T-cell (primary cell): ENCODE measurements around the gene ZW10. TPM values are rescaled to one million over a fixed set of nuclear protein-coding genes. Genes with fewer than 3 reads are reported as not detected.
A peak's percentile ranks its signal among the peaks of the same experiment; 100 is the strongest.
"Not testable (repeated sequence)": the region's sequence is repeated elsewhere in the genome, so short reads cannot be mapped to it uniquely, and the experiment has no call there.

Source experiments
- ATAC-seq, 4 experiments: fragments of 200-7000 bp in 3 of 4; fragments of 150-1000 bp in 1 of 4; cut with Tn5 transposase; replicated peaks in 1 of 4; 1 replicate in 3 of 4; 2 replicates in 1 of 4; pipeline ENCODE4 v1.10.0; 2021; ENCODE audit warnings: moderate library complexity in 3 of 4, mild to moderate bottlenecking in 2 of 4, moderate number of reproducible peaks in 1 of 4
- CTCF ChIA-PET, 2 donors: fragments of 300-600 bp; sonication (Branson Sonifier 250); formaldehyde crosslinking; loops; one replicate each; lab custom pipeline; 2022; ENCODE audit warnings: antibody characterized with exemption in 2 of 2; lab: Charles Lee
- POLR2A ChIA-PET, 2 donors: fragments of 300-600 bp; sonication (Branson Sonifier 250); formaldehyde crosslinking; loops; one replicate each; lab custom pipeline; 2022; ENCODE audit warnings: antibody characterized with exemption in 2 of 2; lab: Charles Lee
- DNase-seq, 35 experiments: peaks; one replicate each; pipeline versions ENCODE4 v3.0.0 to v3.0.0-alpha.2; 2013 to 2023
- H3K27ac ChIP-seq: one replicate; pipeline ENCODE4 v1.5.1; 2013; ENCODE audit warnings: low read length
- H3K27me3 ChIP-seq, 2 experiments: replicated peaks in 1 of 2; 1 replicate in 1 of 2; 2 replicates in 1 of 2; pipeline versions ENCODE4 v1.6.1 to v1.7.0; 2013; ENCODE audit warnings: low read length in 1 of 2, mixed read lengths in 1 of 2; ENCODE audit not compliant: control insufficient read depth in 2 of 2, insufficient read depth in 2 of 2; ENCODE audit errors: extremely low read depth in 1 of 2
- H3K36me3 ChIP-seq, 2 donors: 1 replicate in 1 of 2; 2 replicates in 1 of 2; pipeline versions ENCODE4 v1.6.1 to v1.7.0; 2013; ENCODE audit warnings: low read length in 1 of 2; ENCODE audit not compliant: control insufficient read depth in 2 of 2, insufficient read depth in 1 of 2; ENCODE audit errors: extremely low read depth in 1 of 2
- H3K4me1 ChIP-seq, 2 experiments: 1 replicate in 1 of 2; 2 replicates in 1 of 2; pipeline versions ENCODE4 v1.6.1 to v1.7.0; 2013; ENCODE audit warnings: low read length in 2 of 2, mixed read lengths in 1 of 2; ENCODE audit not compliant: insufficient read depth in 2 of 2, control insufficient read depth in 1 of 2; ENCODE audit errors: extremely low read depth in 1 of 2
- H3K4me3 ChIP-seq, 2 donors: 1 replicate in 1 of 2; 2 replicates in 1 of 2; pipeline versions ENCODE4 v1.5.1 to v1.7.0; 2013; ENCODE audit warnings: mild to moderate bottlenecking in 2 of 2, low read length in 1 of 2, moderate library complexity in 1 of 2; ENCODE audit not compliant: control insufficient read depth in 1 of 2; ENCODE audit errors: extremely low read depth in 1 of 2
- H3K9me3 ChIP-seq: 2 replicates; pipeline ENCODE4 v1.7.0; 2013
- H3K27ac Mint-ChIP-seq, 2 donors: one replicate each; pipeline ENCODE4 v1.8.0; 2020 to 2021; ENCODE audit warnings: mild to moderate bottlenecking in 2 of 2, mixed read lengths in 2 of 2
- H3K27me3 Mint-ChIP-seq, 2 donors: one replicate each; pipeline ENCODE4 v1.8.0; 2021 to 2022; ENCODE audit warnings: mixed read lengths in 2 of 2
- H3K36me3 Mint-ChIP-seq: one replicate; pipeline ENCODE4 v1.8.0; 2021; ENCODE audit warnings: mixed read lengths
- H3K4me1 Mint-ChIP-seq, 3 donors: one replicate each; pipeline ENCODE4 v1.8.0; 2020 to 2022; ENCODE audit warnings: mixed read lengths in 3 of 3, mild to moderate bottlenecking in 1 of 3
- H3K4me3 Mint-ChIP-seq, 3 donors: one replicate each; pipeline ENCODE4 v1.8.0; 2020 to 2022; ENCODE audit warnings: mild to moderate bottlenecking in 3 of 3, mixed read lengths in 3 of 3, moderate library complexity in 3 of 3
- H3K9me3 Mint-ChIP-seq, 3 donors: one replicate each; pipeline ENCODE4 v1.8.0; 2020 to 2022; ENCODE audit warnings: mixed read lengths in 3 of 3
- WGBS: methylation state at CpG from one replicate; pipeline ENCODE4 v1.1.5; 2013; ENCODE audit warnings: missing lambda C conversion rate; ENCODE audit not compliant: insufficient coverage; 5-methylcytosine and 5-hydroxymethylcytosine counted together
- total RNA-seq, 35 experiments: library from RNA in 6 of 35; stranded (reverse) in 6 of 35; fragments of 120-200 nt in 1 of 35; gene quantifications; one replicate each; pipeline versions ENCODE4 v1.2.1 to v1.2.4 and lab custom pipeline; 2013 to 2026

ZW10 gene
- total RNA-seq, 5 donors from 2014 or later (not counting 1 experiment from before 2014, with no cell fraction given) = 6.7 to 8.7 (median 8.4) TPM

DNA sequence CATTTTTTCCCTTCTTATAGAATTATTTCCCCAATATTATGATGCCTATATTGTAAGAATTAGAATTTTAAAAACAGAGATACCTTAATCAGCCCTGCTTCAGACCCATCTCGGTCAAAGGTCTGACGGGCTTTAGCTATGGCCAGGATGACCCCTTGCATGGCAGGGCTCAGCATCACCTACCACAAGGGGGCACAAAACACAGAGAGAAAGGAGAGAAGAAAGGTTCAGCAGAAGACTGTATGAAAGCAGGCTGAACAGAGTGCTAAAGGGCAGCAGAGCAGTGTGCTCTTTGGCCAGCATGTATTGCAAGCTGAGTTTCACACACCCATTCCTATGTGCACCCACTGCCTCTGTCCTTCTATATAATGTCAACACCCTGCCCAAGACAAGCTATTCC lies 32.9 kb upstream of the ZW10 start:
- no peak for ATAC-seq
- Histone ChIP-seq H3K36me3 (peaks cover 15 to 61% of the 10 kb centered on the region in 2 donors), H3K27me3 (no peaks in the 10 kb centered on the region), H3K9me3 (no peaks in the 10 kb centered on the region), H3K4me3 (no peak overlapping the region), H3K27ac (no peak overlapping the region), H3K4me1 (no peaks in the 10 kb centered on the region)
- Mint-ChIP-seq H3K9me3 (no peaks in the 10 kb centered on the region), H3K4me1 (no peaks in the 10 kb centered on the region), H3K27me3 (no peaks in the 10 kb centered on the region), H3K27ac (no peak overlapping the region), H3K36me3 (peaks cover 61% of the 10 kb centered on the region), H3K4me3 (no peak overlapping the region)
- peak in 1 of 35 experiments; percentile 14 for DNase-seq
- ChIA-PET POLR2A (no interaction called here), CTCF (interaction anchor here (0.7 to 1.5 kb wide), 5 partner anchors 9 to 454 kb away, joined by 3 to 5 read pairs (median 4); no protein-coding TSS in a partner anchor)
- no CpG with 5 or more reads among the region's 2 CpGs for WGBS

DNA sequence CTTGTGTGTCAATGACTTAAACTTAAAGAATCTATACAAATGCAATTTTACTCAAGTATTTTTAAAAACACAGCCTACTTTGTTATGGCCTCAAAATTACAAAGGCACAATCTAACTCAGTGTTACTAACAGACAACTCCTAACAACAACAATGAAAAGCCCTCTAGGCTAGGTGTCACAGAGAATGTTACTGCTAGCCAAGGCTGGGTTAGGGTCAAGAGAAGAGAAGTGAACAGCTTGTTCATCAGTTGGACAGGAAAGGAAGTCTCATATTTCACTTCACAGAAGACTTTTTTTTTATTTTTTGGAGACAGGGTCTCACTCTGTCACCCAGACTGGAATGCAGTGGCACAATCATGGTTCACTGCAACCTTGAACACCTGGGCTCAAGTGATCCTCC lies 32.1 kb upstream of the ZW10 start:
- Mint-ChIP-seq H3K4me3 (no peak overlapping the region), H3K36me3 (peaks cover 61% of the 10 kb centered on the region), H3K9me3 (no peaks in the 10 kb centered on the region), H3K4me1 (no peaks in the 10 kb centered on the region), H3K27ac (no peak overlapping the region), H3K27me3 (no peaks in the 10 kb centered on the region)
- Histone ChIP-seq H3K9me3 (no peaks in the 10 kb centered on the region), H3K27ac (no peak overlapping the region), H3K4me3 (no peak overlapping the region), H3K27me3 (no peaks in the 10 kb centered on the region), H3K4me1 (no peaks in the 10 kb centered on the region), H3K36me3 (peaks cover 15 to 64% of the 10 kb centered on the region in 2 donors)
- POLR2A ChIA-PET = no interaction called here
- no peak for DNase-seq
- CTCF ChIA-PET = interaction anchor here in 1 of 2 donors (0.7 kb wide), 1 partner anchor 454 kb away, joined by 5 read pairs; no protein-coding TSS in a partner anchor
- no peak for ATAC-seq

DNA sequence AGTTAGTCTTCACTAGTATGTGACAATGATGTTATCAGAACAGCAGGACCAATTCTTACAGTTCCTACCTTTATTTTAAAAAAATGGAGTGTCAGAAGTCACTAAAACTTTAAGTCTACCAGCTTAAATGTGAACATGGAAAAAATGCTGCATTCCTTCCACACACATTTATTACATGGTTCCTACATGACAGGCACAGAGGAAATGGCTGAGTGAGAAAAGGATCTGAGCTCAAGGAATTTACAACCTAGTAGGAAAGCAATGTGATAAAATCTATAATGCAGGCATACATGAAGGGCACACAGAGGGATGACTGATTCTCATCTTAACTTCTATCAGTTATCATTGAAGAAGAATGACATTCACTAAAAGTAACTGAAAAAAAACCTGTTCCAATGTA lies 29.1 kb upstream of the ZW10 start:
- Histone ChIP-seq H3K4me1 (no peaks in the 10 kb centered on the region), H3K9me3 (no peaks in the 10 kb centered on the region), H3K27me3 (no peaks in the 10 kb centered on the region), H3K36me3 (peaks cover 7 to 57% of the 10 kb centered on the region in 2 donors), H3K27ac (no peak overlapping the region), H3K4me3 (no peak overlapping the region)
- Mint-ChIP-seq H3K9me3 (no peaks in the 10 kb centered on the region), H3K36me3 (peaks cover 54% of the 10 kb centered on the region), H3K27me3 (no peaks in the 10 kb centered on the region), H3K4me1 (no peaks in the 10 kb centered on the region), H3K27ac (no peak overlapping the region), H3K4me3 (no peak overlapping the region)
- ATAC-seq = no peak
- ChIA-PET CTCF (interaction anchor here in 1 of 2 donors (0.5 to 1.2 kb wide), 2 partner anchors 9 to 21 kb away, joined by 3 to 4 read pairs; no protein-coding TSS in a partner anchor), POLR2A (interaction anchor here in 1 of 2 donors (0.6 kb wide), 1 partner anchor 483 kb away, joined by 3 read pairs; no protein-coding TSS in a partner anchor)
- no peak for DNase-seq

DNA sequence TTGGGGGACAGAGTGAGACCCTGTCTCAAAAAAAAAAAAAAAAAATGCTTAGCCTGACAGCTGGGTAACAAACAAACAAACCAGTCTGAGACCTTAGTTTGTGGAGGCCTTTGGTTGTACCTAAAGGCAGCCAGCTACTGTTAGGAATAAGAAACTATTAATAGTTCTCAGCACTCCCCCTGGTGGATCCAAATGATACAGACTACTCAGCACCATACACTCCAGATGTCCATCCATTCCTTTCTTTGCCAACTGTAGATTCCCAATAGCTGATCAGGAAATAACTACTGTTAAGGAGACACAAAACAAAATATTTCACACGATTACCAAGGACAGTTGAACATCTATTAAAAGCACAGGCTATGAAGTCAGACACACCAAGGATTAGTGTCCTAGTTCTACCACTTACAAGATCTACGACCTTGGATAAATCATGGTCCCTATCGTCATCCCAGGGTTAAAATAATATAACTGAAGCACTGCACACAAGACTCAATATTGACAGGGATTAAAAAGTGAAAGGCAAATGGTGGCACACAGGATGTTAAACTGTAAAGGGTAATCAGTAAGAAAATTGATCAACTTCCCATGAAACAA lies 23.3 kb upstream of the ZW10 start:
- H3K27me3 ChIP-seq = no peaks in the 10 kb centered on the region
- Mint-ChIP-seq H3K36me3 (peaks cover 22% of the 10 kb centered on the region), H3K4me3 (no peak overlapping the region), H3K27me3 (no peaks in the 10 kb centered on the region), H3K4me1 (no peaks in the 10 kb centered on the region), H3K9me3 (no peaks in the 10 kb centered on the region), H3K27ac (no peak overlapping the region)
- DNase-seq (peak in 3 of 35 experiments; percentile 6 to 49 (median 12)), ATAC-seq (peak in 3 of 4 experiments; percentile 54 to 66 (median 63))
- H3K4me1 ChIP-seq = no peaks in the 10 kb centered on the region
- no peak overlapping the region for H3K27ac ChIP-seq
- ChIA-PET CTCF (interaction anchor here (0.6 to 1.4 kb wide), 7 partner anchors 8 to 1577 kb away, joined by 3 to 11 read pairs (median 3); partner anchors contain the start of gene ZW10 (in 1 of the 2)), POLR2A (interaction anchor here in 1 of 2 donors (0.6 kb wide), 1 partner anchor 38 kb away, joined by 3 read pairs; no protein-coding TSS in a partner anchor)
- H3K36me3 ChIP-seq = peaks cover 0 to 18% of the 10 kb centered on the region in 2 donors
- 81% methylated on average over 3 of the region's 3 CpGs for WGBS
- H3K9me3 ChIP-seq = no peaks in the 10 kb centered on the region
- no peak overlapping the region for H3K4me3 ChIP-seq

DNA sequence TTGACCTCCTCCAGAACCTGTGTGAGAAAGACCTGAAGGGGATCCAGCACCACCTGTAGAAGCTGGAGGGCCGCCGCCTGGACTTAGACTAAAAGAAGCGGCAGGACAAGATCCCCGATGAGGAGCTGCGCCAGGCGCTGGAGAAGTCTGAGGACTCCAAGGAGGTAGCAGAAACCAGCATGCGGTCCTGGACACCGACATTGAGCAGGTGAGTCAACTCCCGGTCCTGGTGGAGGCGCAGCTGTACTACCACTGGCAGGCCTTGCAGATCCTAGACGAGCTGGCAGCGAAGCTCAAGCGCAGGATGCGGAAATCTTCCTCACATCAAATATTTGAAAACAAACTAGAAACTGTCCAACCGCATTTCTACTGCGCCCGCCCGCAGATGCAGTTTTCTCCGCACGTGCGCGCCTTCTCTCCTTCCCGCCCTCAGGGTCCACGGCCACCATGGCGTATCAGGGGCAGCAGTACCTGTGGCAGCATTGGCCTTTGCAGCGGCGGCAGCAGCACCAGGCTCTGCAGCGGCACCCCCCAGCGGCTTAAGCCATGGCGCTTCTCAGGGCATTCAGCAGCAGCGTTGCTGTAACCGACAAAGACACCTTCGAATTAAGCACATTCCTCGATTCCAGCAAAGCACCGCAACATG lies 16.3 kb upstream of the ZW10 start:
- DNase-seq = no peak
- no peaks in the 10 kb centered on the region for H3K9me3 Mint-ChIP-seq

DNA sequence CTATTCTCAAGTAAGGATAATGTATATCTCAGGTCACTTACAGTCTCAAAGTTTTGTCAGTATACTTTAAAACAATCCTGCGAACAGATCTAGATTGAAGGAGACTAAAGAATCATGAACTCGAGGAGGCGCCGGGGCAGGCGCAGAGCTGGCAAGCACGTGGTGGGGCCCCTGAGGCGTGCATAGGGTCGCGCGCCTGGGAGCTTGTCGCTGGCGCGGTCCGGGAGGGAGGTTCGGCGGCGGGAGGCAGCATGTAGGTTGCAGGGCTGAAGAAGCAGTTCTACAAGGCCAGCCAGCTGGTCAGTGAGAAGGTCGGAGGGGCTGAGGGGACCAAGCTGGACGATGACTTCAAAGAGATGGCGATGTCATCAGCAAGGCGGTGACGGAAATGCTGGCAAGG lies 15.5 kb upstream of the ZW10 start:
- peaks cover 18 to 24% of the 10 kb centered on the region in 2 donors for H3K27me3 Mint-ChIP-seq
- peaks cover 2 to 11% of the 10 kb centered on the region in 2 experiments for H3K27me3 ChIP-seq
- H3K36me3 ChIP-seq, ATAC-seq, H3K9me3 Mint-ChIP-seq, POLR2A ChIA-PET, H3K4me3 ChIP-seq, H3K27ac Mint-ChIP-seq, H3K4me1 ChIP-seq, DNase-seq, H3K9me3 ChIP-seq, H3K4me3 Mint-ChIP-seq, H3K4me1 Mint-ChIP-seq, H3K36me3 Mint-ChIP-seq, H3K27ac ChIP-seq: not testable (repeated sequence)
- 87% methylated on average over 22 of the region's 22 CpGs for WGBS
- CTCF ChIA-PET = interaction anchor here (0.6 to 1.1 kb wide), 2 partner anchors 8 to 49 kb away, joined by 3 to 4 read pairs; no protein-coding TSS in a partner anchor

More for the DNA sequence above, 16.3 kb upstream of the ZW10 start:
- Histone ChIP-seq H3K4me3 (no peak overlapping the region), H3K36me3 (no peaks in the 10 kb centered on the region), H3K4me1 (no peaks in the 10 kb centered on the region), H3K27ac (no peak overlapping the region), H3K27me3 (peaks cover 2 to 11% of the 10 kb centered on the region in 2 experiments), H3K9me3 (no peaks in the 10 kb centered on the region)
- no peaks in the 10 kb centered on the region for H3K36me3 Mint-ChIP-seq
- POLR2A ChIA-PET = no interaction called here
- no peak overlapping the region for H3K27ac Mint-ChIP-seq
- peaks cover 11 to 17% of the 10 kb centered on the region in 2 donors for H3K27me3 Mint-ChIP-seq
- H3K4me1 Mint-ChIP-seq = no peaks in the 10 kb centered on the region
- 84% methylated on average over 30 of the region's 35 CpGs for WGBS
- no peak overlapping the region for H3K4me3 Mint-ChIP-seq
- CTCF ChIA-PET = interaction anchor here in 1 of 2 donors (1.1 kb wide), 1 partner anchor 50 kb away, joined by 3 read pairs; no protein-coding TSS in a partner anchor
- no peak for ATAC-seq
